OCI-LY1 (cell line): ENCODE results near the gene CNTNAP2.
A peak's percentile ranks its signal among the peaks of the same experiment; 100 is the strongest.

ENCODE experiments used
- EZH2 ChIP-seq: fragments of 200-600 bp; sonication (generic), shearing (Covaris generic); IDR thresholded peaks from 2 replicates; pipeline ENCODE4 v1.8.0; 2017; ENCODE audit warnings: borderline replicate concordance, mixed run types, mild to moderate bottlenecking, antibody characterized with exemption, low read length, moderate library complexity, mixed read lengths
- TF ChIP-seq, protein P1 (sequence below): fragments of 200-600 bp; sonication (generic), shearing (Covaris generic); IDR thresholded peaks from 2 replicates; pipeline ENCODE4 v1.5.1; 2017; ENCODE audit warnings: mild to moderate bottlenecking, antibody characterized with exemption, low read length, moderate library complexity, mixed read lengths

DNA sequence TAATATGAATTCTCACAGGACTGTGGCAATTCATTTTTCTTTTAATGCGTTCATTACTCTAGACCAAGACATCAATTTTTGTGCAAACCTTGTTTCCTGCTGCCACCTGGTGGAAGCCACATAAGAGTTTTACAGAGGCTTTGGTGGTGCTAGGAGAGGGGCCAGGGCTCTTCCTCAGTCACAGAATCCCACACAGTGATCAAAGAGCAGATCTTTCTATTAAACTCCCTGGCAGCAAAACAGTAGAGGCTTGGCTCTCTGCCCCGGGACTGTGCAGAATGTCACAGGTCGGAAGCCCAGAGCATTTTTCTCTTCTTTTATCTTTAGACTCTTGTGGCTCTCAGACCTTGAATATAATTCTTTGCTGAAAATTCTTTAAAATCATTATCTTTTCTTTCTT lies 1967.5 kb downstream of the CNTNAP2 start:
- TF ChIP-seq, protein P1, sequence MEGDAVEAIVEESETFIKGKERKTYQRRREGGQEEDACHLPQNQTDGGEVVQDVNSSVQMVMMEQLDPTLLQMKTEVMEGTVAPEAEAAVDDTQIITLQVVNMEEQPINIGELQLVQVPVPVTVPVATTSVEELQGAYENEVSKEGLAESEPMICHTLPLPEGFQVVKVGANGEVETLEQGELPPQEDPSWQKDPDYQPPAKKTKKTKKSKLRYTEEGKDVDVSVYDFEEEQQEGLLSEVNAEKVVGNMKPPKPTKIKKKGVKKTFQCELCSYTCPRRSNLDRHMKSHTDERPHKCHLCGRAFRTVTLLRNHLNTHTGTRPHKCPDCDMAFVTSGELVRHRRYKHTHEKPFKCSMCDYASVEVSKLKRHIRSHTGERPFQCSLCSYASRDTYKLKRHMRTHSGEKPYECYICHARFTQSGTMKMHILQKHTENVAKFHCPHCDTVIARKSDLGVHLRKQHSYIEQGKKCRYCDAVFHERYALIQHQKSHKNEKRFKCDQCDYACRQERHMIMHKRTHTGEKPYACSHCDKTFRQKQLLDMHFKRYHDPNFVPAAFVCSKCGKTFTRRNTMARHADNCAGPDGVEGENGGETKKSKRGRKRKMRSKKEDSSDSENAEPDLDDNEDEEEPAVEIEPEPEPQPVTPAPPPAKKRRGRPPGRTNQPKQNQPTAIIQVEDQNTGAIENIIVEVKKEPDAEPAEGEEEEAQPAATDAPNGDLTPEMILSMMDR = peak; percentile 94
- no peak for TF ChIP-seq EZH2
